Parathyroid adenoma (tissue), 2 donors: ENCODE results near the gene SLC35F2.

ENCODE experiments used
- H2AFZ ChIP-seq: fragments of 300-600 bp; sonication (generic); one replicate; pipeline ENCODE4 v1.7.0; 2017; ENCODE audit warnings: antibody characterized with exemption, mild to moderate bottlenecking
- H3K27ac ChIP-seq: fragments of 300-600 bp; sonication (generic); one replicate; pipeline ENCODE4 v1.7.0; 2017
- H3K27me3 ChIP-seq: fragments of 300-600 bp; sonication (generic); one replicate; pipeline ENCODE4 v1.7.0; 2017; ENCODE audit warnings: low read length; ENCODE audit not compliant: control insufficient read depth, insufficient read depth
- H3K36me3 ChIP-seq: fragments of 300-600 bp; sonication (generic); one replicate; pipeline ENCODE4 v1.7.0; 2017; ENCODE audit warnings: low read length; ENCODE audit not compliant: control insufficient read depth, insufficient read depth
- H3K4me1 ChIP-seq: fragments of 300-600 bp; sonication (generic); one replicate; pipeline ENCODE4 v1.7.0; 2017; ENCODE audit warnings: control low read depth
- H3K4me2 ChIP-seq: fragments of 300-600 bp; sonication (generic); one replicate; pipeline ENCODE4 v1.7.0; 2017; ENCODE audit warnings: low read length
- H3K4me3 ChIP-seq: fragments of 300-600 bp; sonication (generic); one replicate; pipeline ENCODE4 v1.7.0; 2017; ENCODE audit warnings: low read depth, low read length
- H3K79me2 ChIP-seq: fragments of 300-600 bp; sonication (generic); one replicate; pipeline ENCODE4 v1.7.0; 2017; ENCODE audit warnings: control low read depth
- H3K9ac ChIP-seq: fragments of 300-600 bp; sonication (generic); one replicate; pipeline ENCODE4 v1.7.0; 2017; ENCODE audit warnings: mild to moderate bottlenecking
- H3K9me3 ChIP-seq: fragments of 300-600 bp; sonication (generic); one replicate; pipeline ENCODE4 v1.7.0; 2017; ENCODE audit warnings: low read length; ENCODE audit not compliant: control insufficient read depth
- TF ChIP-seq, protein P1 (sequence below): fragments of 300-600 bp; sonication (generic); IDR thresholded peaks from one replicate; pipeline ENCODE4 v1.7.0; 2017; ENCODE audit warnings: antibody characterized with exemption, mild to moderate bottlenecking
- donor health status: primary hyperparathyroidism.

Gene SLC35F2

GRCh38 chr11:107757661-107758060 lies 100.9 kb downstream of the SLC35F2 start:
- H2AFZ ChIP-seq = no peak overlapping the region
- no peaks in the 10 kb centered on the region for H3K27me3 ChIP-seq
- H3K36me3 ChIP-seq = no peaks in the 10 kb centered on the region
- TF ChIP-seq, protein P1, sequence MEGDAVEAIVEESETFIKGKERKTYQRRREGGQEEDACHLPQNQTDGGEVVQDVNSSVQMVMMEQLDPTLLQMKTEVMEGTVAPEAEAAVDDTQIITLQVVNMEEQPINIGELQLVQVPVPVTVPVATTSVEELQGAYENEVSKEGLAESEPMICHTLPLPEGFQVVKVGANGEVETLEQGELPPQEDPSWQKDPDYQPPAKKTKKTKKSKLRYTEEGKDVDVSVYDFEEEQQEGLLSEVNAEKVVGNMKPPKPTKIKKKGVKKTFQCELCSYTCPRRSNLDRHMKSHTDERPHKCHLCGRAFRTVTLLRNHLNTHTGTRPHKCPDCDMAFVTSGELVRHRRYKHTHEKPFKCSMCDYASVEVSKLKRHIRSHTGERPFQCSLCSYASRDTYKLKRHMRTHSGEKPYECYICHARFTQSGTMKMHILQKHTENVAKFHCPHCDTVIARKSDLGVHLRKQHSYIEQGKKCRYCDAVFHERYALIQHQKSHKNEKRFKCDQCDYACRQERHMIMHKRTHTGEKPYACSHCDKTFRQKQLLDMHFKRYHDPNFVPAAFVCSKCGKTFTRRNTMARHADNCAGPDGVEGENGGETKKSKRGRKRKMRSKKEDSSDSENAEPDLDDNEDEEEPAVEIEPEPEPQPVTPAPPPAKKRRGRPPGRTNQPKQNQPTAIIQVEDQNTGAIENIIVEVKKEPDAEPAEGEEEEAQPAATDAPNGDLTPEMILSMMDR = no peak
- H3K4me3 ChIP-seq = no peak overlapping the region
- H3K27ac ChIP-seq = no peak overlapping the region
- no peaks in the 10 kb centered on the region for H3K4me1 ChIP-seq
- no peak overlapping the region for H3K9ac ChIP-seq
- H3K4me2 ChIP-seq = no peak overlapping the region
- no peaks in the 10 kb centered on the region for H3K9me3 ChIP-seq
- H3K79me2 ChIP-seq = no peaks in the 10 kb centered on the region

DNA sequence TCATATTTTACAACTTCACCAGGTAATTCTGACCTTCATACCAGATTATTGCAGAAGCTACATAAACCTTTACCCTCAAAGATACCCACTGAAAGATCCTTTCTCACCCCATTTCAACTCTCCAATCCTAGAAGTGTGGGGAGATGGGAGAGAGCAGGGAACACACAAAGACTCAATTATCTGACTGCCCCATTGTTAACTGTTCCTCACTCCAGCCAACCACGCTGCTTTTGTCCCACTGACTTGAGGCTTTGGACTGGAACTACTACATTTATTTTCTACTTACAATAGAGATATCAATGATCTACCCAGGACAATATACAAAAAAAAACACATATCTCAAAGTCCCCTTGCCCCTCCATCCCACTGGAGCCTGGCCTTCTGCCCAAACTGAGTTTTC lies 102.0 kb downstream of the SLC35F2 start:
- no peak overlapping the region for H3K9ac ChIP-seq
- no peak overlapping the region for H3K4me2 ChIP-seq
- no peak overlapping the region for H3K4me3 ChIP-seq
- H3K27me3 ChIP-seq = no peaks in the 10 kb centered on the region
- H3K27ac ChIP-seq = no peak overlapping the region
- no peaks in the 10 kb centered on the region for H3K79me2 ChIP-seq
- H3K4me1 ChIP-seq = no peaks in the 10 kb centered on the region
- TF ChIP-seq, protein P1 = no peak
- no peak overlapping the region for H2AFZ ChIP-seq
- no peaks in the 10 kb centered on the region for H3K9me3 ChIP-seq
- H3K36me3 ChIP-seq = no peaks in the 10 kb centered on the region

DNA sequence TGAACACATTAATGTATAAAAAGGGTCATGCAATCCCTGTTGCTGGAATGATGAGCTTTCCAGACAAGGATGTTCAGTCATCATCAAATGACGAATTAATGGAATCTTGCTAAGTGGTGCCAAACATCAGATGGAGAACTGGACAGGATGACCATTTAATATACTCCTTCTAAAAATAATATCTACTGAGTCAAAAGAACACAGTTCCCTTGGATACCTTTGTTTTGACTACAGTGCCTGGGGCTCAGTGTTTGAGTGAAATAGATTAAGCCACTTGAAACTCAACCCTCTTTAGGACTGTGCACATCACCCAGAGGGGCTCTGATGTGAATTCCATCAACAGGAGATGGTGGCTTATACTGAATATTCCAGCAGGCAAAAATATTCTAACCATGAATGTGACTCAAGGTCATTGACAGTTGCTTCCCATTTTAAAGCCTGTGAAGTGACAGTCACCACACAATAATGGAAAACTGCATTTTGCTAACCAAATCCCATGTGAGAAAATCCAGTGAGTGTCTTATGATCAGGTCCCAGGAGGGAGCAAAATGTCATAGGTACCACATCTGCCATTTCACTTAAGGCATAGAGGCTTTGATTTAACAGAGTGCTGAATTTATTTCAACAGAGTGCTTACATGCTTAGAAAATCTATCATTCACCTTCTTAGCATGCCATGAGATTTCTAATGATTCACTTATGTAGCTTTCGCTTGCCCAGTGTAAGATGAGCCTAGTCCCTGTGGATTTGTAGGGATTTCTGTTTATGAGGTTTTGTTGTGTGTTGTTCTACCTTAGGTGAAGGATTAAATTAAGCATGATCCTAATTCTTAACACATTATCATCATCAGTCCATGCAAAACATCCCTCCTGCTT lies 105.4 kb downstream of the SLC35F2 start:
- H3K9me3 ChIP-seq = no peaks in the 10 kb centered on the region
- no peaks in the 10 kb centered on the region for H3K27me3 ChIP-seq
- no peak overlapping the region for H3K27ac ChIP-seq
- no peaks in the 10 kb centered on the region for H3K4me1 ChIP-seq
- H3K36me3 ChIP-seq = no peaks in the 10 kb centered on the region
- H3K4me3 ChIP-seq = no peak overlapping the region
- no peak overlapping the region for H3K9ac ChIP-seq
- TF ChIP-seq, protein P1 = no peak
- no peak overlapping the region for H3K4me2 ChIP-seq
- H2AFZ ChIP-seq = no peak overlapping the region
- H3K79me2 ChIP-seq = no peaks in the 10 kb centered on the region

DNA sequence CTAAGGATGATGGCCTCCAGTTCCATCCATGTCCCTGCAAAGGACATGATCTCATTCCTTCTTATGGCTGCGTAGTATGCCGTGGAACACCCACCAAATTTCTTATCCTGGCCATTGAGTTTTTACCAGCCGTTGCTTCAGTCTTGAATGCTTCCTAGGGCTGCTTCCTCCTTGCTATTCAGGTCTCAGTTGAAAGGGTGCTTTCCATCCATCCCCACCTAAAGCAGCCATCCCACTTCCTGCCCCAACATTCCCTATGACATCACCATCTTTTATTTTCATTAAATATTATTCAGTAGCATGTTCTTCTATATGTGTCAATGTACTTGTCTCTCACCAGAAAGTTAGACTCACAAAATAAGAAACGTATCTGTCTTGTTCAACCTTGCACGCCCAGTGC lies 106.1 kb downstream of the SLC35F2 start:
- no peak overlapping the region for H3K4me3 ChIP-seq
- no peak overlapping the region for H2AFZ ChIP-seq
- no peak overlapping the region for H3K9ac ChIP-seq
- no peaks in the 10 kb centered on the region for H3K27me3 ChIP-seq
- H3K4me1 ChIP-seq = no peaks in the 10 kb centered on the region
- no peaks in the 10 kb centered on the region for H3K79me2 ChIP-seq
- no peak overlapping the region for H3K4me2 ChIP-seq
- H3K9me3 ChIP-seq = no peaks in the 10 kb centered on the region
- H3K36me3 ChIP-seq = no peaks in the 10 kb centered on the region
- no peak overlapping the region for H3K27ac ChIP-seq
- TF ChIP-seq, protein P1 = no peak

DNA sequence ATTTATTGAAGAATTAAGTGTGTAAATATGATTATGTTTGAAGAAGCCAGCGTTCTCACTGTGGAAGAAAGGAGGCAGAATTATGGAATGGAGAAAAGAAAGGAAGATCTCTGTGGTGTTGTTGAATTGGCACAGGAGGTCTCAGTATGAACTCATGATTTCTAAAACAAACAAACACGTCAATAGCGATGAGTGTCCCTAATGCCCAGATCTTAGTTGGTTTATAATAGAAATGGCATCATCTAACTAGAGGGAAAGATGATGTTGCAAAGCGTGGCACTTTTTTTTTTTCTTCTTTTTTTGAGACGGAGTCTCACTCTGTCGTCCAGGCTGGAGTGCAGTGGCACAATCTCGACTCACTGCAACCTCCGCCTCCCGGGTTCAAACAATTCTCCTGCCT lies 107.5 kb downstream of the SLC35F2 start:
- no peak overlapping the region for H3K9ac ChIP-seq
- no peak overlapping the region for H3K4me2 ChIP-seq
- no peaks in the 10 kb centered on the region for H3K27me3 ChIP-seq
- no peaks in the 10 kb centered on the region for H3K79me2 ChIP-seq
- no peak overlapping the region for H2AFZ ChIP-seq
- H3K27ac ChIP-seq = no peak overlapping the region
- no peaks in the 10 kb centered on the region for H3K9me3 ChIP-seq
- TF ChIP-seq, protein P1 = no peak
- H3K4me1 ChIP-seq = no peaks in the 10 kb centered on the region
- no peak overlapping the region for H3K4me3 ChIP-seq
- no peaks in the 10 kb centered on the region for H3K36me3 ChIP-seq
